Suprapubic skin (tissue), 4 donors: Measurements from ENCODE around the gene LONP2. TPM values are rescaled to one million over a fixed set of nuclear protein-coding genes. Genes with fewer than 3 reads are reported as not detected.
"Not testable (repeated sequence)": the region's sequence is repeated elsewhere in the genome, so short reads cannot be mapped to it uniquely, and the experiment has no call there.

Experiments
- DNase-seq, 2 donors: peaks; one replicate each; pipeline ENCODE4 v3.0.0-alpha.2; 2019; ENCODE audit warnings: low spot score in 2 of 2
- H3K27ac ChIP-seq: fragments of 200-600 bp; sonication (generic); one replicate; pipeline ENCODE4 v1.5.1; 2019
- H3K27me3 ChIP-seq: fragments of 200-600 bp; sonication (generic); one replicate; pipeline ENCODE4 v1.5.1; 2019
- H3K36me3 ChIP-seq: fragments of 200-600 bp; sonication (generic); one replicate; pipeline ENCODE4 v1.5.1; 2019
- H3K4me1 ChIP-seq: fragments of 200-600 bp; sonication (generic); one replicate; pipeline ENCODE4 v1.5.1; 2019
- H3K4me3 ChIP-seq: fragments of 200-600 bp; sonication (generic); one replicate; pipeline ENCODE4 v1.5.1; 2019; ENCODE audit warnings: mild to moderate bottlenecking
- H3K9me3 ChIP-seq: fragments of 200-600 bp; sonication (generic); one replicate; pipeline ENCODE4 v1.5.1; 2019
- EP300 ChIP-seq: sonication (generic); formaldehyde crosslinking; IDR thresholded peaks from one replicate; pipeline ENCODE4 v1.6.1; 2017; ENCODE audit warnings: antibody characterized with exemption
- POLR2A ChIP-seq, 2 donors: fragments of 450-650 bp; IDR thresholded peaks; one replicate each; pipeline ENCODE4 v1.6.1; 2017; ENCODE audit warnings: antibody characterized with exemption in 2 of 2, mild to moderate bottlenecking in 2 of 2, moderate library complexity in 2 of 2
- POLR2AphosphoS5 ChIP-seq, 3 donors: sonication (generic); formaldehyde crosslinking; IDR thresholded peaks; one replicate each; pipeline ENCODE4 v1.6.1; 2017; ENCODE audit warnings: antibody characterized with exemption in 3 of 3
- WGBS: methylation state at CpG from one replicate; pipeline ENCODE4 v1.1.5; 2018; 5-methylcytosine and 5-hydroxymethylcytosine counted together
- total RNA-seq, 4 donors: library from RNA; depleted of rRNA; stranded (reverse); fragments of >200 nt; gene quantifications; one replicate each; pipeline ENCODE4 v1.1.0, GENCODE V29; 2016
- TF ChIP-seq, protein P1 (sequence below), 2 donors: fragments of 200-600 bp in 1 of 2; fragments of 450-650 bp in 1 of 2; sonication (generic) in 1 of 2; IDR thresholded peaks; one replicate each; pipeline ENCODE4 v1.5.1; 2016 to 2019; ENCODE audit warnings: antibody characterized with exemption in 2 of 2, mild to moderate bottlenecking in 1 of 2, moderate library complexity in 1 of 2

Gene LONP2
- total RNA-seq, 4 donors from 2014 or later: 39.6 to 97.9 (median 52.8) TPM

DNA sequence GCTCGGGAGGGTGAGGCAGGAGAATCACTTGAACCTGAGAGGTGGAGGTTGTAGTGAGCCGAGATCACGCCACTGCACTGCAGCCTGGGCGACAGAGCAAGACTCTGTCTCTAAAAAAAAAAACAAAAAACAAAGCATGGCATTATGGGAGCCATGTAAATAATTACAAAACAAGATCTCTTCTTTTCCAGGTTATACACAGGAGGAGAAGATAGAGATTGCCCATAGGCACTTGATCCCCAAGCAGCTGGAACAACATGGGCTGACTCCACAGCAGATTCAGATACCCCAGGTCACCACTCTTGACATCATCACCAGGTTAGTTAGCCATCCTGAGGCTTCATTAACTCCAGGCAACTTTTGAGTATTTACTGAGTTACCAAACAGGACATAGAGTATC is 55.4 kb downstream of the LONP2 start:
- TF ChIP-seq POLR2A (IDR thresholded peaks at IDR 0.05) (no peak), EP300 (no peak), POLR2AphosphoS5 (IDR thresholded peaks at IDR 0.05) (no peak)
- TF ChIP-seq, protein P1, sequence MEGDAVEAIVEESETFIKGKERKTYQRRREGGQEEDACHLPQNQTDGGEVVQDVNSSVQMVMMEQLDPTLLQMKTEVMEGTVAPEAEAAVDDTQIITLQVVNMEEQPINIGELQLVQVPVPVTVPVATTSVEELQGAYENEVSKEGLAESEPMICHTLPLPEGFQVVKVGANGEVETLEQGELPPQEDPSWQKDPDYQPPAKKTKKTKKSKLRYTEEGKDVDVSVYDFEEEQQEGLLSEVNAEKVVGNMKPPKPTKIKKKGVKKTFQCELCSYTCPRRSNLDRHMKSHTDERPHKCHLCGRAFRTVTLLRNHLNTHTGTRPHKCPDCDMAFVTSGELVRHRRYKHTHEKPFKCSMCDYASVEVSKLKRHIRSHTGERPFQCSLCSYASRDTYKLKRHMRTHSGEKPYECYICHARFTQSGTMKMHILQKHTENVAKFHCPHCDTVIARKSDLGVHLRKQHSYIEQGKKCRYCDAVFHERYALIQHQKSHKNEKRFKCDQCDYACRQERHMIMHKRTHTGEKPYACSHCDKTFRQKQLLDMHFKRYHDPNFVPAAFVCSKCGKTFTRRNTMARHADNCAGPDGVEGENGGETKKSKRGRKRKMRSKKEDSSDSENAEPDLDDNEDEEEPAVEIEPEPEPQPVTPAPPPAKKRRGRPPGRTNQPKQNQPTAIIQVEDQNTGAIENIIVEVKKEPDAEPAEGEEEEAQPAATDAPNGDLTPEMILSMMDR (IDR thresholded peaks at IDR 0.05): no peak
- H3K4me3 ChIP-seq: no peak overlapping the region
- no peak for DNase-seq
- no peak overlapping the region for H3K27ac ChIP-seq
- no peaks in the 10 kb centered on the region for H3K9me3 ChIP-seq
- H3K4me1 ChIP-seq: peaks cover 19% of the 10 kb centered on the region
- no peaks in the 10 kb centered on the region for H3K27me3 ChIP-seq
- H3K36me3 ChIP-seq: peaks cover 71% of the 10 kb centered on the region
- WGBS: 98% methylated on average over 4 of the region's 4 CpGs

GRCh38 chr16:48300391-48300856 is 56.3 kb downstream of the LONP2 start:
- Histone ChIP-seq H3K36me3 (peaks cover 80% of the 10 kb centered on the region), H3K9me3 (no peaks in the 10 kb centered on the region), H3K27ac (no peak overlapping the region), H3K27me3 (no peaks in the 10 kb centered on the region), H3K4me3 (no peak overlapping the region), H3K4me1 (peaks cover 13% of the 10 kb centered on the region)
- no peak for TF ChIP-seq POLR2AphosphoS5 (IDR thresholded peaks at IDR 0.05)
- no peak for TF ChIP-seq EP300
- TF ChIP-seq, protein P1 (IDR thresholded peaks at IDR 0.05): no peak
- no peak for TF ChIP-seq POLR2A (IDR thresholded peaks at IDR 0.05)
- no peak for DNase-seq
- WGBS: 55% methylated on average over 1 of the region's 1 CpG

DNA sequence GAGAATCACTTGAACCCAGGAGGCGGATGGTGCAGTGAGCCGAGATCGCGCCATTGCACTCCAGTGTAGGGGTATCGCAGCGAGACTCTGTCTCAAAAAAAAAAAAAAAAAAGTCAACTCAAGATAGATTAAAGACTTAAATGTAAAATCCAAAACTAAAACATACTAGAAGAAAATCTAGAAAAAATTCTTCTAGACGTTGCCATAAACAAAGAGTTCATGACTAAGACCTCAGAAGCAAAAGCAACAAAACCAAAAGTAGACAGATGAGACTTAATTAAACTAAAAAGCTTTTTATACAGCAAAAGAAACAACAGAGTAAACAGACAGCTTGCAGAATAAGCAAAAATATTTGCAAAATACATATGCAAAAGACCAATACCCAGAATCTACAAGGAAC is 64.4 kb downstream of the LONP2 start:
- TF ChIP-seq, protein P1 (IDR thresholded peaks at IDR 0.05): no peak
- TF ChIP-seq POLR2AphosphoS5 (IDR thresholded peaks at IDR 0.05): no peak
- no peak for TF ChIP-seq POLR2A (IDR thresholded peaks at IDR 0.05)
- TF ChIP-seq EP300: no peak
- no peak overlapping the region for H3K27ac ChIP-seq
- no peak for DNase-seq
- no peaks in the 10 kb centered on the region for H3K27me3 ChIP-seq
- H3K9me3 ChIP-seq: peaks cover 12% of the 10 kb centered on the region
- WGBS: 98% methylated on average over 7 of the region's 7 CpGs
- H3K4me1 ChIP-seq: no peaks in the 10 kb centered on the region
- H3K36me3 ChIP-seq: peaks cover 70% of the 10 kb centered on the region
- H3K4me3 ChIP-seq: no peak overlapping the region

GRCh38 chr16:48310908-48311641 is 67.0 kb downstream of the LONP2 start:
- H3K27me3 ChIP-seq: no peaks in the 10 kb centered on the region
- peaks cover 12% of the 10 kb centered on the region for H3K9me3 ChIP-seq
- H3K36me3 ChIP-seq: peaks cover 56% of the 10 kb centered on the region
- over 99% methylated on average over 4 of the region's 4 CpGs for WGBS
- H3K4me3 ChIP-seq: no peak overlapping the region
- no peak overlapping the region for H3K27ac ChIP-seq
- no peak for TF ChIP-seq EP300
- TF ChIP-seq POLR2A (IDR thresholded peaks at IDR 0.05): no peak
- DNase-seq: no peak
- H3K4me1 ChIP-seq: no peaks in the 10 kb centered on the region

- DNase-seq, H3K4me3 ChIP-seq, H3K27ac ChIP-seq, H3K4me1 ChIP-seq, H3K27me3 ChIP-seq: not testable (repeated sequence)
- Histone ChIP-seq H3K9me3 (peaks cover 12% of the 10 kb centered on the region), H3K36me3 (peaks cover 46% of the 10 kb centered on the region)
- 95% methylated on average over 3 of the region's 3 CpGs for WGBS
Observed at GRCh38 chr16:48313905-48314304, 69.8 kb downstream of the LONP2 start.

DNA sequence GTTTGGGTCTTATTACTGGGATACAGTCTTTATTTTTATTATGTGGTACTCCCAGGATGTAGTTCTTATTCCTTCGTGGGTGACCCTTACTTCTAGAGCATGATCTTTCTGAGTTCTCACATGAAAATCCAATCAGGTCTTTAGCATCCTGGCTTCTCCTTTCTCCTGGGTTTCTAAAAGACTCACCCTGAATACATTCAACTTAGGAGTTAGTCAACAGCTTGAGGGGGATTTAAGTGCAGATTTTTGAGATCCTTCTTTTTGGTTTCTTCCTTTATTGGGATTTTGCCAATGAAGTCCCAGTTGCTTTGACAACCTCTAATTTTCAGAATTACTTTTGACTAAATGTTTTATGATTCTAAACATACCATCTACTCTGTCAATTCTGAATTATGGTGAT is 72.9 kb downstream of the LONP2 start:
- H3K4me1 ChIP-seq: peaks cover 3% of the 10 kb centered on the region
- no peak overlapping the region for H3K27ac ChIP-seq
- no peak overlapping the region for H3K4me3 ChIP-seq
- WGBS: 81% methylated on average over 1 of the region's 1 CpG
- no peaks in the 10 kb centered on the region for H3K9me3 ChIP-seq
- no peaks in the 10 kb centered on the region for H3K27me3 ChIP-seq
- TF ChIP-seq POLR2AphosphoS5 (IDR thresholded peaks at IDR 0.05) (no peak), EP300 (no peak)
- TF ChIP-seq, protein P1 (IDR thresholded peaks at IDR 0.05): no peak
- H3K36me3 ChIP-seq: peaks cover 22% of the 10 kb centered on the region
- DNase-seq: no peak
